GM12878 (cell line): ENCODE data around the gene YPEL3.

Experiments used
- FOXK2 ChIP-seq: fragments of 450-650 bp; IDR thresholded peaks from 2 replicates; pipeline ENCODE4 v1.6.1; 2017; ENCODE audit warnings: mild to moderate bottlenecking, moderate library complexity
- TF ChIP-seq, protein P1 (sequence below), 3 experiments: IDR thresholded peaks in 2 of 3; conservative IDR thresholded peaks in 1 of 3; 2 replicates each; pipeline ENCODE4 v1.5.1; 2011; ENCODE audit warnings: low read depth in 3 of 3, low read length in 3 of 3, mild to moderate bottlenecking in 3 of 3, control low read depth in 2 of 3, moderate library complexity in 2 of 3, inconsistent platforms in 1 of 3, mixed read lengths in 1 of 3; ENCODE audit not compliant: control insufficient read depth in 2 of 3, insufficient read depth in 1 of 3; ENCODE audit errors: extremely low read depth in 1 of 3

DNA sequence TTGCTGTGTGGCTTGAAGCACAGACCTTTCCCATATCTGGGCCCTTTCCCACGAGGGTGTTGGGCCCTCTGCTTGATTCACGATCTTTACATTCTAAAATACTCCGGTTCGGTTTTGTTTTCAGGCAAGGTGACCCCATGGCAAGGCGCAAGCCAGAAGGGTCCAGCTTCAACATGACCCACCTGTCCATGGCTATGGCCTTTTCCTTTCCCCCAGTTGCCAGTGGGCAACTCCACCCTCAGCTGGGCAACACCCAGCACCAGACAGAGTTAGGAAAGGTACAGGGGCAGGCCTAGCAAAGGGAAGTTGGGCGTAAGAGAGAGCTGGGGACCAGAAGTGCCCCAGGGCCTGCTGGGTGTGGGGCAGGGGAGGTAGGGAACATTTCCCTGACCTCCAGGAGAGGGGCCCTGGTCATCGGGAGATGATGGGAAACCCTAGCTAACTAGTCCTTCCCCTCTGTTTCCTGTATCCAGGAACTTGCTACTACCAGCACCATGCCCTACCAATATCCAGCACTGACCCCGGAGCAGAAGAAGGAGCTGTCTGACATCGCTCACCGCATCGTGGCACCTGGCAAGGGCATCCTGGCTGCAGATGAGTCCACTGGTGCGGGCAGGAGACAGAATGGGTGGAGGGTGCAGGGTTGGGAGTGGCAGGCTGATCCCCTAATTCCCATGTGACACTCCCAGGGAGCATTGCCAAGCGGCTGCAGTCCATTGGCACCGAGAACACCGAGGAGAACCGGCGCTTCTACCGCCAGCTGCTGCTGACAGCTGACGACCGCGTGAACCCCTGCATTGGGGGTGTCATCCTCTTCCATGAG is 29.0 kb downstream of the YPEL3 start:
- TF ChIP-seq, protein P1, sequence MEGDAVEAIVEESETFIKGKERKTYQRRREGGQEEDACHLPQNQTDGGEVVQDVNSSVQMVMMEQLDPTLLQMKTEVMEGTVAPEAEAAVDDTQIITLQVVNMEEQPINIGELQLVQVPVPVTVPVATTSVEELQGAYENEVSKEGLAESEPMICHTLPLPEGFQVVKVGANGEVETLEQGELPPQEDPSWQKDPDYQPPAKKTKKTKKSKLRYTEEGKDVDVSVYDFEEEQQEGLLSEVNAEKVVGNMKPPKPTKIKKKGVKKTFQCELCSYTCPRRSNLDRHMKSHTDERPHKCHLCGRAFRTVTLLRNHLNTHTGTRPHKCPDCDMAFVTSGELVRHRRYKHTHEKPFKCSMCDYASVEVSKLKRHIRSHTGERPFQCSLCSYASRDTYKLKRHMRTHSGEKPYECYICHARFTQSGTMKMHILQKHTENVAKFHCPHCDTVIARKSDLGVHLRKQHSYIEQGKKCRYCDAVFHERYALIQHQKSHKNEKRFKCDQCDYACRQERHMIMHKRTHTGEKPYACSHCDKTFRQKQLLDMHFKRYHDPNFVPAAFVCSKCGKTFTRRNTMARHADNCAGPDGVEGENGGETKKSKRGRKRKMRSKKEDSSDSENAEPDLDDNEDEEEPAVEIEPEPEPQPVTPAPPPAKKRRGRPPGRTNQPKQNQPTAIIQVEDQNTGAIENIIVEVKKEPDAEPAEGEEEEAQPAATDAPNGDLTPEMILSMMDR (IDR thresholded peaks at IDR 0.05 in 2 of 3, conservative IDR thresholded peaks at IDR 0.05 in 1 of 3; ENCODE audit: control insufficient read depth in 2 of 3, extremely low read depth in 1 of 3, insufficient read depth in 1 of 3, low read depth in 3 of 3, low read length in 3 of 3), result no peak
- no peak for TF ChIP-seq FOXK2
